CD1c-positive myeloid dendritic cell (primary cell): ENCODE measurements around the gene ASS1.

Source experiments
- DNase-seq: peaks from one replicate; pipeline ENCODE4 v3.0.0-alpha.2; 2016; ENCODE audit errors: extremely low spot score

The ASS1 gene

DNA sequence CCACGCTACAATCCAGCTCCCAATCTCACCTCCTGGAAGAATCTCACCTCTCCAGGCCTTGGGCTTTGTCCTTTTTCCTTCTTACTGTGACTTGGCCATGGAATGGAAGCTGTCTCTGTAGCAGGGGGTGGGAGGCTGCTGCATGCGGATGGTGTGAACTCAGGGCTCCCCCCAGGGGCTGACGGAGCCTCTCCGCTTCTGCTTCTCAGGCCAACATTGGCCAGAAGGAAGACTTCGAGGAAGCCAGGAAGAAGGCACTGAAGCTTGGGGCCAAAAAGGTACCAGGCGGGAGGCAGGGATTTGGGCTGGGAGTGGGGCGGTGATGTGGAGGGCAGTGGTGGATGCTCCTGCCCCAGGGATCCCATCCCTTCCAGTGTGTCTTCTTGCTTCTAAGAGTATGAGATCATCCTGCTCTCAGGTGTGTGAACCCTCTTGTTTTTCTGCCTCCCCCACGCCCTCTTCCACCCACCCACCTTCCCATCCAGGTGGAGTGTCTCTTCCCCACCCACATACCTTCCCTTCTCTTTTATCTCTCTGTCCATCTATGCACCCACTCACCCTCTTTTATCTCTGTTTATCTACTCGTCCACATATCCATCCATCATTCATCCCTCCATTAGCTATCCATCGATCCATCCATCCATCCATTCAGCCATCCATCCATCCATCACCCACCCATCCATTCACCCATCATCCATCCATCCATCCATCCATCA, 9.5 kb downstream of the ASS1 start:
- no peak for DNase-seq

DNA sequence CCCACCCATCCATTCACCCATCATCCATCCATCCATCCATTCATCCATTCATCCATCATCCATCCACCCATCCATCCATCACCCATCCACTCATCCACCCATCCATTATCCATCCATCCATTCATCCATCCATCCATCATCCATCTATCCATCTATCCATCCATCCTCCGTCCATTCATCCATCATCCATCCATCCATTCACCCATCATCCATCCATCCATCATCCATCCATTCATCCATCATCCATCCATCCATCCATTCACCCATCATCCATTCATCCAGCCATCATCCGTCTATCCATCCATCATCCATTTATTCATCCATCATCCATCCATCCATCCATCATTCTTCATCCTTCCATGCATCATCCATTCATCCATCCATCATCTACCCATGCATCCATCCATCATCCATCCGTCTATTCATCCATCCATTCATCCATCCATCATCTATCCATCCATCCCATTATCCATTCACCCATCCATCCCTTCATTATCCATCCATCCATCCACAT, 10.1 kb downstream of the ASS1 start:
- no peak for DNase-seq

DNA sequence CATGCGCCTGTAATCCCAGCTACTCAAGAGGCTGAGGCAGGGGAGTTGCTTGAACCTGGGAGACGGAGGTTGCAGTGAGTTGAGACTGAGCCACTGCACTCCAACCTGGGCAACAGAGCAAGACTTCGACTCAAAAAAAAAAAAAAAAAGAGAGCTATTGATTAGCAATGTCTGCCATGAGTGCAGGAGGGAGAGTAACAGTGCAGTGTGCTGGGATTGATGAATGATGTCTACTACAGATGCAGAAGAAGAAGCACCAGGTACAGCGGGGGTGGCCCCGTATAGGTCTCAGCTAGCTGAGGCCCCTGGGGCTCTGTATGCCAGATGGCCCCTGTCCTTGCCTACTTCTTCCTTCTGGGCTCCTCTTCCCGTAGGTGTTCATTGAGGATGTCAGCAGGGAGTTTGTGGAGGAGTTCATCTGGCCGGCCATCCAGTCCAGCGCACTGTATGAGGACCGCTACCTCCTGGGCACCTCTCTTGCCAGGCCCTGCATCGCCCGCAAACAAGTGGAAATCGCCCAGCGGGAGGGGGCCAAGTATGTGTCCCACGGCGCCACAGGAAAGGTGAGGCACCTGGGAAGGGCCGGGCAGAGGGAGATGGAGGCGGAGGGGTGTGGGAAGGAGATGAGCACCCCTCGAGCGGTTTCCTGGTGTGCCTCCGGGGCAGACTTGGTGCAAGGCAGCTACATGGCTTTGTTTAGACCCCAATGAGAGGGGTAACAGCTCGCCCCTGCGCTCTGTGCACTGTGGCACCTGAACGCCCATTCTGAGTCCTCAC, 13.5 kb downstream of the ASS1 start:
- DNase-seq, result no peak

DNA sequence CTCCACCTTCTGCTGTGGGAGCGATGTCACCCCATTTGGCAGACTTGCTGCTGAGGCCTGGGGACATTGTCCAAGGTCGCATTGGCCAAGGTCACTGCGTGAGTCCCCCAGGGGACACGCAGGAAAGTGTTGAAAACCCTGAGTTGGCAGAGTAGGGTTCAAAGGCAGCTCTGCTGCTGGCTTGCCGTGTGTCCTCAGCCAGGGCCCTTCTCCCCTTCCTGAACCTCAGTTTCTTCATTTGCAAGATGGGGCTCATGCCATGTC, 14.0 kb downstream of the ASS1 start:
- DNase-seq, result no peak

DNA sequence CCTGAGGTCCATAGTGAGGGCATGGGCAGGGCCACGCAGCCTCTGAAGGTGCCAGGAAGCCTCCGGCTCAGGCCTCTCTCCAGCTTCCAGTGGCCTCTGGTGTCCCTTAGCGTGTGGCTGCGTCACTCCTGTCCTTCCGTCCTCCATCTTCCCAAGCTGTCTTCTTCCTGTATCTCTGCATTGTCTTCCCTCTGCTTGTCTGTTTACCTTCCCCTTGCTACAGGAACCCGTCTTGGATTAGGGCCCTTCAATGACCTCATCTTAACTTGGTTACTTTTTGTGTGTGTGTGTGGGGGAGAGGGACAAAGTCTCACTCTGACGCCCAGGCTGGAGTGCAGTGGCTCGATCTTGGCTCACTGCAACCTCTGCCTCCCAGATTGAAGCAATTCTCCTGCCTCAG, 14.4 kb downstream of the ASS1 start:
- DNase-seq, result no peak

DNA sequence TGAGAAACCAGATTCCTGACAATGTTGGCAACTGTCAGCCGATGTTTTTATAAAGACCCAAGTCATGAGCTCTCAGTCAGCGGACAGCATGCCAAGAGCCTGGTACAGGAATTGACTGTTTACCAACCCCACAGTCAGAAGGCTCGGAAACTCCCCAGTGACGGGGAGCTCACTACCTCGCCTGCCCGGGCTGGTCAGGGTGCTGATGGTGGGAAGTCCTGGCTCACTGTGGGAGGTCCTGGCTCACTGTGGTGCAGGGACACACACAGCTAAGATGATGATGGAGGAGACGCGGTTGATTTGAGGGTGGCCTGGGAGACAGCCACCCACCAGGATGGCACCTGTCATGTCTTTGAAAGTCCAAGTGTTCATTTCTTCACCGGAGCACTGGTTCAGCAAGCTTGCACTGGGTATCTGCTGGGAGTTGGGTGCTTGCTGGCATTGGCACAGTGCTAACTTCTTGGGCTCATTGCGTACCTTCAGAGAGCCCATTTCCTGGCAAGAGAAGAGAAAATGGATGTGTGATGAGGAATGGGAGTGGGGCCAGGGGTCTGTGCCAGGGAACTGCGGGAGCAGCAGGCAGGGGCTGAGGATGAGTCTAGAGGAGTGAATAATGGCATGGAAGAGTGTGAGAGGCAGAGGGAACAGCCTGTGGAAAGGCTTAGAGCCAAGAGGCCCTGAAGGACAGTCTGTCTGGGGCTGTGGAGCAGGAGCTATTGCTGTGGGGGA, 15.3 kb downstream of the ASS1 start:
- no peak for DNase-seq

DNA sequence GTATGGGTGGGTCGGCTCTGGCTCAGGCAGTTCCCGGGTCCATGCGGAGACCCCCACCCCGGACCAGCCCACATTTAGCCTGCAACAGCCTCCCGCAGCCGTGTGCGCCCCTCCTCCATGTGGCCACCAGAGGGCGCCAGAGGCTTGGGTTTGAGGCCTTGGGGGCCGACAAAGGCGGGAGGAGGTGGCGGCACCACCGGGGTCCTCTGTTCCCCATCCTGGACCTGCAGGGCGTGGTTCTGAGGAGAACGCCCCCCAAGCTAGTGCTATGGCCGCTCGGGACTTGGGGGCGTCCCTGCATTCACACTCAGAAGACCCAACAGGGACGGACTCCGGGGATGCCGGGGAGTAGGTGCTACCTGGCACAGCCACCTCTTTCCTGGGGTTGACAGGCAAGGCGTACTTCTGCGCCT, 16.5 kb downstream of the ASS1 start:
- peak; percentile 68 for DNase-seq

DNA sequence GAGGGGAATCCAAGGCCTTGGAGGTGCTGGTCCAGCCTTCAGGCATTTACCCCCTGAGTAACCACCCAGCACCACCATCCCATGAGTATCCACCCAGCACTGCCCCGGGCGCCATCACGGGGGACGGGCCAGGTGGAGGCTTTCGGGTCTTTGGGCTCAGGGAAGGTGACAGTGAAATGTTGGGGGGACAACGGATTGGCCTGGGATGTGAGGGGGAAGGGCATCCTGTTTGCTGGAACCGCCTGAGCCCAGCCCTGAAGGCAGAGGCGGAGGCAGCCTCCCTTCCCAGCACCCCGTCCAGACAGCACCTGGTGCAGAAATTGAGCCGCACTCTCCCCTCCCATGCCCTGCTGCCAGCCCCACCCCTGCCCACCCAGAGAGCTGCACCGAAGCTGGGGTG, 17.0 kb downstream of the ASS1 start:
- no peak for DNase-seq

DNA sequence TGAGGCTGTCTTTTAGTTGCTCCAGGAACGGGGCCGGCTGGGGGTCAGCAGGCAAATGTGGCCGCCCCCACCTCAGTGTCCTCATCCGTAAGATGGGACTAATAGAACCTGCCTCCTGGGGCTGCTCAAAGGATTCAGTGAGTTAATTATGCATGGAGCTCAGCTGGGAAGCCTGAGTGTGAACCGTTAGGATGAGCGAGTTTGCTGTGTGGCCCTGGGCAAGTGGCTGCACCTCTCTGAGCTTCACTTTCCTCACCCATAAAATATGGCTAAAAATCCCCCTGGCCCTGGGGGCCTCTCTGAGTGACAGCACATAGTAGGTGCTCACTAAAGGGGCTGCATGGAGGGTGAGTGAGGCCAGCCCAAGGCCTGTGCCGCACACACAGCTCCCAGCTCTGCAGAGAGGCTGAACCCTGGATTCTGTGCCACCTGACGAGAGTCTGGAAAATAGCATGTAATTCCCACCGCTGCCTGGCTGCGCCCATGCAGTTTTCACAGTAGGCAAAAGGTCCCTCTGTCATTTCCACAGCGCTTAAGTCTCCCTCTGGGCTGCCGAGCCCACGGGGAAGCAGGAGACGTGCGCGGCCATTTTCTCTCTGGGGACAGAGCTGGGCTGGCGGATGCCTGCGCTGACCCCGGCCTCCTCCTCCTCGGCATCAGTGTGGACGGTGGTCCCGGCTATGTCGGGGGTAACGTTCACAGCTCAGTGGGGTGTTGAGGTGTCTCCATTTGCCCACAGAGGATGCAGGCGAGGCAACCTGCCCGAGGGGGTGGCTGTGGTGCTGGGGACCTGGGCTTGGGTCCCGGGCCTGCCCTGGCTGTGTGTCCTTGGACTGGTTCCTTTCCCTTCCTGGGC, 18.2 kb downstream of the ASS1 start:
- no peak for DNase-seq

DNA sequence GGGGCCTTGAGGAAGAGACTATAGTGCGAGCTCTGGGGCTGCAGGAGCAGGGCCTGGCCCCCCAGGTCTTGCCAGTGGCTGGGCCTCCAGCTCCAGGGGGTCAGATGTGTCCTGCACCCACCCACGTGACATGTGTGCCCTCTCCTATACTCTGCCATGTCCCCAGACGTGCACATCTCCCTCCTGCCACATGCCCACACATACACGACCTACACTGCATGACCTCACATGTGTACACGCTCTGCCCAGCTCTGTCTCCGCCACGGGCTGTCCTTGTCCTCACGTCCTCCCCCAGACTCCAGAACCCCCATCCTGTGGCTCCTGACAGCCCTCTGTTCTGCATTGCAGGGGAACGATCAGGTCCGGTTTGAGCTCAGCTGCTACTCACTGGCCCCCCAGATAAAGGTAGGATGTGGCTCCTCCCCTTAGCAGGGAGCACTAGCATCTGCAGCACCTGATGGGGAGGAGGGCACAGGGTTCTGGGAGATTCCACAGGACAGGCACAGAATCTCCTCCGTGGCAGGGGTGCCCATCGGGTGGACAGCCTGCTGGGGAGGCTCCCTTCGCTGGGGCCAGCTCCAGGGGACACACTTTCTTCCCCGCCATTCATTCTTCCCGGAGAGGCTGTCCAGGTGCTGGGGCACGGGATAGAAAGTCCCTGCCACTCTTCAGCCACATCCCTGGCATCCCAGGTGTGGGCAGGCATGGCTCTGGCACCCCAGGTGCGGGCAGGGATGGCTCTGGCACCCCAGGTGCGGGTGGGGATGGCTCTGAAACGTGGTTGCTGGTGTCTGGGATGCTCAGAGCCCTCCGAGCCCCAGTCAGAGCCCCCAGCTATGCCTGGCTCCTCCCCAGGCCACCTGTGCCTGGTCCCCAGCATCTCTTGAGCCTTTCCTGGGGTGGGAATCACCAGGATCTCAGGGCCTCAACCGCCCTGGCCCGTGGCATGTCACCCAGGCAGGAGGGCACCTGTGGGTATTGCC, 19.3 kb downstream of the ASS1 start:
- no peak for DNase-seq

DNA sequence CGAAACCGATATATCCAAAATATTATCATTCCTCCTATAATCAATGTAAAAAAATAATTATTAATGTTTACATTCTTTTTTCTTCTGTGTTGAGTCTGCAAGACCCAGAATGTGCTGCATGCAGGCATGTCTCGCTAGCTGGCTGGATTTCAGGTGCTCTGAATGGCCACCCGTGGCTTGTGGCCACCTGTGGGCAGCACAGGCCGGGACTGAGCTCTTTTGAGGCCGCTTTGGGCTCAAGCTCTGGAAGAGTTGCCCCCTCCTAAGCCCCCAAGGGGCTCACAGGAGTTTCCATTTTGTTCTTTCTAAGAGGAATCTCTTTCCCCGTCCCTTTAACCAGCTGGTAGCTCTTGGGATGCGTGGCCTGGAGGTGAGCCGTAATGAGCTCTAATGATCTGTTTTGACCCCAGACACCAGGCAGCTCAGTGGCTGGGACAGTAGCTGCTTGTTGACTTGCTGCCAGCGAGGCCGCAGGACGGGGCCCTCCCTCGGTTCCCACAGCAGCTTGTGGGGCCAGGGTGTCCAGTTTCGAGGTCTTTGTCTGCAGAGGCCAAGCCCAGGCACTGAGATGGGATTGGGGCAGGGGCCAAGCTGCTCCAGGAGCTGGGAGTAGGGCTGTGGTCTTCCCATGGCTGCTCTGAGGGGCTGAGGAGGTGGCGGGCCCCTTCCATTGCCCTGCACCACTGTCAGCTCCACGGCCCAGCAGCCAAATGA, 20.8 kb downstream of the ASS1 start:
- DNase-seq, result no peak

DNA sequence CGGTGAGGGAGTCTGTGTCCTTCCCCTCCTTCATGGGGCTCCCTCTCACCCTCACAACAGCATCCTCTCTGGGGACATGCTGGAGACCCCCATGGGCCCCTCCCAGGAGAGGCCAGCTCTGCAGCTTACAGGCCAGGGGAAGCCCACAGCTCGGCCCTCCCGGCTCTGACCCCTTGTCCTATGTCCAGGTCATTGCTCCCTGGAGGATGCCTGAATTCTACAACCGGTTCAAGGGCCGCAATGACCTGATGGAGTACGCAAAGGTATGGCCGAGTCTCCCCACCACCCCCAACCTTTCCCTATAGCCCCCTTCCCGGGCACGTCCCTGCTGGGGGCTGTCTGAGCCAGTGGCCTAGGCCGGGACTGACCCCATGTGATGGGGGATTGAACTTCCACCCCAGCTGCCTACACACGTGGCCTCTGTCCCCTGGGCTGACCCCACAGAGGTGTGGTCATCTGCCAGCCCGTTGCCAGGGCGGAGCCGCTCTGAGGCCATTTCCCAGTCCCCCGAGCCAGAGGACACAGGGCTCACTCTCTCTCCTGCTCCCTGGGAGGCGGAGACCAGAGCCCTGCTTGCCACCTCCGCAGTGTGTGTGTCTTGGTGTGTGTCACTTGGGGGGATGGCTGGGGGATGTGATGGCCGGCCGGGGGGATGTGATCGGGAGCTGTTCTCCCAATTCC, 21.9 kb downstream of the ASS1 start:
- no peak for DNase-seq

DNA sequence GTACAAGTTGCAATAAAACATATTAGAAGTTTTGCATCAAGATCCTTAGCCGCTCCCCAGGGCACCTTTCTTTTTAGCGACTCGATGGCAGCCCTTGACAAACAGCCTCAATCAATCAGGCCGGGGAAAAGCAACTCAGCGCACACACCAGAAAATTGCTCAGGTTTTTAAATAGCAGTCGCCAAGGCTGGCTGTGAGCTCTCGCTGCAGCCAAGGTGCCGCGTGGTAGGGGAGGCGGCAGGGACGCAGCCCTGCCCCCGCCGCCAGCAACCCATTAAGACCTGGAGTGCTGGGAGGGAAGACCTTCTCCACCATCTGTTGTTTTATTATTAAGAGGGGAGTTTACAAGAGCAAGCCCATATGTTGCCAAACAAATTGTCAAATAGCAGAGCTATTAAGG, 22.6 kb downstream of the ASS1 start:
- no peak for DNase-seq

DNA sequence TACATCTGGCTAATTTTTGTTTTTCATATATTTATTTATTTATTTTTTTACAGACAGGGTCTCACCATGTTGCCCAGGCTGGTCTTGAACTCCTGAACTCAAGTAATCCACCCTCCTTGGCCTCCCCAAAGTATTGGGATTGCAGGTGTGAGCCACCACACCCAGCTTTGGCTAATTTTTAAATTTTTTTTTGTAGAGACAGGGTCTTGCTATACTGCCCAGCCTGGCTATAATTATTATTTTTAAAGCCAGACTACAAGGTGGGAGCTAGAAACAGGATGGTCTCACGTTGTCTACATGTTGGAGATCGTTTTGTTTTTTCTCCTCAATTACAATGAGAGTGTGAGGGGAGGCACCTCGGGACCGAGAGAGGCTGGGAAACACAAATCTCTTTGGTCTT, 23.8 kb downstream of the ASS1 start:
- no peak for DNase-seq

DNA sequence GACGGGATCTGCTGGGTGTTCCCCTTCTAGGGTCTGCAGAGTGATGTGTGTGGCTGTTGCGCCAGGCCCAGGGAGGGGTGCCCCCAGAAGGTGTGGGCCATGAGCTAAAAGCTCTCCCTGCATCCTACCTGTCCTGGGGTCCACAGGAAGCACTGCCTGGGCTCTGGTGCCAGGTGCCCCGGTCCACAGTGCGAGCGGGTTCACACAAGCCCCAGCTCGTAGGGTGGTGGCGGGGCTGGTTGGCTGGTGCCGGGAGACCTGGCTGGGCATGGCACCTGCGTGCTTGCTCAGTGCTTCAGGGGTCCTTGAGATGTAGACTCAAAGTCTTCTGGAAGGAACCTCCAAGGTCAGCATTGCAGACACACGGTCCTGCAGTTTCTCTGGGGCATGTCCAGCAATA, 25.5 kb downstream of the ASS1 start:
- no peak for DNase-seq

DNA sequence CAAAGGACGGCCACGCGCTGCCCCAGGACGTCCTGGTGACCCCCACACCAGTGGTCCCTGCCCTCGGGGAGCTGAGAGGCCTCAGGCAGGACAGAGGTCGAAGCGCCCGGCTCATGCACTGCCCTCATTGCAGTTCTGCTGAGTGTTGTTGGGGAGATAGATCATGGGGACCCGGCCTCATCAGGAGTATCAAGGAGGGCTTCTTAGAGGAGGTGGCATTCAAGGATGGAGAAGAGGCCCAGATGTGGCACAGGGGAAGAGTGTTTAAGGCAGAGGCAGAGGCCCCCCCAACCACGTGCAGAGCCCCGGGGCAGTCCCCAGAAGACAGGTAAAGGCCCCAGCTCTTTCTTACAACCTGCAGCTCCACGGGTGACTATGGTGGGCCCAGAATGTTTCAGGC, 26.2 kb downstream of the ASS1 start:
- DNase-seq, result no peak

DNA sequence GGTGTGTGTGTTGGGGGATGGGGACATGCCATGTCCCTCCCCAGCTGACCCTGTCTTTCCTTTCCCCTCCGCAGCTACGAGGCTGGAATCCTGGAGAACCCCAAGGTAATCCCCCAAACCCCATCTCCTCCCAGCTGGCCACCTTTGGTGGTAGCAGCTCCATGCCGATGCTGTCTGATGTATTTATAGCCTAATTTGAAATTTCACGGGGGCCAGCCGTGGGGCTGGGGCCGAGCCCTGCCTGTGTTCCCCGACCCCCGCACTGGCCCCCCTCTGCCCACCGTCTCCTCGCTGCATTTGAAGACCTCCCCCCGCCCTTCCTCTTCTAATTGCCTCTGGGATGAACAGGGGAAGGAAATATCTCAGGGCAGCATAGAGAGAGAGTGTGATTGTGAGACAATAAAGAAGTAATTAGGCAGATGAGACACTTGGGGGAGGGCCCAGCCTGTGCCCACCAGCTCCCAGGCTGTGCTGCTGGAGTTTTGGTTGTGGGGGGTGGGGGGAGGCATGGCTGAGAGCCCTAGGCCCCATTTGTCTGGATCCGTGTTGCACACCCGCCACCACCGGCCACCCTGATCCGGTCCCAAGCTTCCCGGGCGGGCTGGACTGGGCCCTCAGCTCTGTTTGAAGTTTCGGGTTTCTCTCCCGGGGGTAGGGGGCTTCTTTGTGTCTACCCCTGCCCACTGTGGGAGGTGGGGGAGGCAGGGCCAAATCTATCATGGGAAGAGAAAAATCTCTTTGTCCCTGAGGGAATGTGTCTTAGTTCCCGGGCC, 26.8 kb downstream of the ASS1 start:
- DNase-seq, result no peak

DNA sequence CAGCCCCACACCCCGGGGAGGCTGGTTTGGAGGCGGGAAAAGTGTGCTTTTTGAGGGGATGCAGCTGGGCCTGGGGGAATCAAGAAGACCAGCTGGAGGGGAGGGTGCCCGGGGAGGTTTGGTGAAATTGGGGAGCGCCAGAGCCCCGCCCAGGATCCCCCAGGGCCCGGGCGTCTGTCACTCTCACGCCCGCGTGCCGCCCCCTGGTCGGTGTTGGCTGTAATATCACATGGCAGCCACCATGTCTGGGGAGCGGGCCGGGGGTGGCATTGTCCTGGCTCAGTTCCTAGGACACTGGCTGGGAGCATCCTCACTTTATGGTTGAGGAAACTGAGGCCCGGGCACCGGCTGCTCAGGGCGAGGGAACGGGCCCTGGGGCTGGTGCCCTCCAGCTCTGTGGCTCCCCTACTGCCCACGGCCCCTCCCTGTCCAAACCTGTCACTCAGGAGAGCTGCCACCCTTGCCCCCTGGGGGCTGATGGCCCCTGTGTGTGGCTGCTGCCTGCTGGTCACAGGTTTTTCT, 27.5 kb downstream of the ASS1 start:
- DNase-seq, result no peak

DNA sequence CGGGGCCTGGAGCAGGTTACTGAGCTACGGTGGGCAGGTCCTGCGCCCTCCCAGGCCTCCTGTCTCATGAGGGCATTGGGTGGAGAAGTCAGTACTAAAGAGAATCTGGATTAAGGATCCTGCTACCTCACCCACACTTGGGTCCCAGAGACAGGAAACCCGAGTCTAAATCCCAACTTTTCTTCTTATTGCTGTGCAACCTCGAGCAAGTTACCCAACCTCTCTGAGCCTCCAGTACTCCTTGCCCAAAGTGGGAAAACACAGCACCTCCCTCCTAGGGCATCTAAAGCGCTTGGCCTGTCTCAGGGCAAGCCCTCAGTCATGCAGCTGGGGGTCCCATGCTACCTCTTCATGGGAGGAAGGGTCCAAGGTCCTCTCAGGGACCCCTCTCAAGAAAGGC, 28.2 kb downstream of the ASS1 start:
- no peak for DNase-seq
